Activated T-cell treated with anti-CD3 and anti-CD28 coated beads for 48 hours (primary cell): ENCODE results near the gene DGKD.

Experiments
- DNase-seq: peaks from one replicate; pipeline ENCODE4 v3.0.0-alpha.2; 2020; ENCODE audit warnings: low read depth

DGKD gene

GRCh38 chr2:233501198-233502076 lies 147.1 kb downstream of the DGKD start:
- DNase-seq: no peak

DNA sequence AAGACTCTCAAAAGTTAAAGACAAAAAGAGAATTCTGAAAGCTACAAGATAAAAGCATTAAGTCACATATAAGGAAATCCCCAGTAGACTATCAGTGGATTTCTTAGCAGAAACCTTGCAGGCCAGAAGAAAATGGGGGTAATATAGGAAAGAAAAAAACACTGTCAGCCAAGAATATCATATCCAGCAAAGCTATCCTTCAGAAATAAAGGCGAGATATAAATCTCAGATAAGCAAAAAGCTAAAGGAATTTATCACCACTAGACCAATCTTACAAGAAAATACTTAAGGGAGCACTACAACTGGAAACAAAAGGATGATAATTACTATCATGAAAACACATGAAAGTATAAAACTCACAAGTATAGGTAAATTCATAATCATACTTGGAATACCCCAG lies 149.2 kb downstream of the DGKD start:
- no peak for DNase-seq

- no peak for DNase-seq
These were observed 149.8 kb downstream of the DGKD start for GRCh38 chr2:233503947-233504637.

GRCh38 chr2:233513953-233514655 lies 159.8 kb downstream of the DGKD start:
- DNase-seq: no peak

DNA sequence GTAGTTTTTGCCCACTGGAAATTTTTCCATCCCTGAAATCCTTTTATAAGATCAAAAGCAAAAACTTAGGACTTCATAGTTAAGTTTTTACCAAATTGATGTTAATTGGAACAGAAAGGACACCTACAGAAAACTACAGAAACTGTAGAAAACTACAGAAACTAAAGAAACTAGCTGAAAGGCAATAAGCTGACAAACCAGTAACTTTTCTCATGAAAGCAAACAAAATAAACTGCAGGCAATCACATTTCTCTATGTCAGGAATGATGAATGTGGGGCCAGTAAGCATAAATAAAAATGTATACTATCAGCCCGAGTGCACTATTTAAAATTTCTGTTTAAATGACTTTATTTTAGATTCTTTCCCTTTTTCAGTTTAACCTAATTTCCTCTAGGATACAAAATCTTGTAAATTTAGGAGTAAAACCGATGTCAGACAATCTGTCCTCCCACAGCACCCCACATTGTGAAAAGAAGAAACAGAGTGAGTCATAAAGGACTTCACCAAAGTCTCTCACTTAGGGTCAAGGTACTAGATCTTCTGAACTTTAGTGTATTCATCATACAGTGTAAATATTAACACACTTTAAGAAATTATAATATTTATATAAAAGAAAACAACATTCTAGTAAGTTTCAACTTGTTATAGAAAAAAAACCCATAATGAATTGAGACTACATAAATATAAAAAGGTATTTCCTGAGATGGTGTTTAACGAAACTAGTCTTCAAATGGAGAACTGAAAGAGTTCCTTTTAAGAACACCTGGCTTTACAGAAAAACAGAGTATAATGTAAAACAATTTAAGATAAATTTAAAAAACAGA lies 165.7 kb downstream of the DGKD start:
- DNase-seq: no peak
